ENCODE measurements around the gene ZNF552.
A peak's percentile ranks its signal among the peaks of the same experiment; 100 is the strongest.
"Not testable (repeated sequence)": the region's sequence is repeated elsewhere in the genome, so short reads cannot be mapped to it uniquely, and the experiment has no call there.

The ZNF552 gene

GRCh38 chr19:57817976-57818375, 3.3 kb upstream of the ZNF552 start:
- DNase-seq, result no peak

- no peak for DNase-seq
Measured at GRCh38 chr19:57816652-57817051, 1.9 kb upstream of the ZNF552 start.

GRCh38 chr19:57815247-57816075, 748 bp upstream of the ZNF552 start:
- no peak for DNase-seq

- peak in 1 of 3 experiments; percentile 59 for DNase-seq
Measured at GRCh38 chr19:57813919-57814504, 701 bp downstream of the ZNF552 start.

- not testable (repeated sequence) for DNase-seq
Measured at GRCh38 chr19:57812975-57813820, 1.5 kb downstream of the ZNF552 start.

GRCh38 chr19:57812226-57812625, 2.5 kb downstream of the ZNF552 start:
- DNase-seq, result no peak

- DNase-seq, result not testable (repeated sequence)
Measured at GRCh38 chr19:57810410-57811295, 4.1 kb downstream of the ZNF552 start.

GRCh38 chr19:57807541-57807940, 7.2 kb downstream of the ZNF552 start:
- no peak for DNase-seq

- DNase-seq, result no peak
Measured at GRCh38 chr19:57803594-57804325, 11.0 kb downstream of the ZNF552 start.

- no peak for DNase-seq
Measured at GRCh38 chr19:57803265-57803593, 11.5 kb downstream of the ZNF552 start.

- no peak for DNase-seq
Measured at GRCh38 chr19:57802269-57802668, 12.4 kb downstream of the ZNF552 start.

- DNase-seq, result no peak
Measured at GRCh38 chr19:57800696-57801095, 14.0 kb downstream of the ZNF552 start.

GRCh38 chr19:57796580-57796979, 18.1 kb downstream of the ZNF552 start:
- not testable (repeated sequence) for DNase-seq

GRCh38 chr19:57789288-57789687, 25.4 kb downstream of the ZNF552 start:
- DNase-seq, result no peak

- no peak for DNase-seq
Measured at GRCh38 chr19:57788114-57788692, 26.5 kb downstream of the ZNF552 start.

- DNase-seq, result no peak
Measured at GRCh38 chr19:57786906-57787305, 27.8 kb downstream of the ZNF552 start.

- no peak for DNase-seq
Measured at GRCh38 chr19:57786286-57786685, 28.4 kb downstream of the ZNF552 start.

- no peak for DNase-seq
Measured at GRCh38 chr19:57779220-57779845, 35.4 kb downstream of the ZNF552 start.

- DNase-seq, result no peak
Measured at GRCh38 chr19:57778336-57778735, 36.4 kb downstream of the ZNF552 start.

GRCh38 chr19:57776764-57777296, 37.9 kb downstream of the ZNF552 start:
- no peak for DNase-seq

GRCh38 chr19:57773488-57773887, 41.2 kb downstream of the ZNF552 start:
- no peak for DNase-seq
